ENCODE measurements around the gene CDH13.

DNA sequence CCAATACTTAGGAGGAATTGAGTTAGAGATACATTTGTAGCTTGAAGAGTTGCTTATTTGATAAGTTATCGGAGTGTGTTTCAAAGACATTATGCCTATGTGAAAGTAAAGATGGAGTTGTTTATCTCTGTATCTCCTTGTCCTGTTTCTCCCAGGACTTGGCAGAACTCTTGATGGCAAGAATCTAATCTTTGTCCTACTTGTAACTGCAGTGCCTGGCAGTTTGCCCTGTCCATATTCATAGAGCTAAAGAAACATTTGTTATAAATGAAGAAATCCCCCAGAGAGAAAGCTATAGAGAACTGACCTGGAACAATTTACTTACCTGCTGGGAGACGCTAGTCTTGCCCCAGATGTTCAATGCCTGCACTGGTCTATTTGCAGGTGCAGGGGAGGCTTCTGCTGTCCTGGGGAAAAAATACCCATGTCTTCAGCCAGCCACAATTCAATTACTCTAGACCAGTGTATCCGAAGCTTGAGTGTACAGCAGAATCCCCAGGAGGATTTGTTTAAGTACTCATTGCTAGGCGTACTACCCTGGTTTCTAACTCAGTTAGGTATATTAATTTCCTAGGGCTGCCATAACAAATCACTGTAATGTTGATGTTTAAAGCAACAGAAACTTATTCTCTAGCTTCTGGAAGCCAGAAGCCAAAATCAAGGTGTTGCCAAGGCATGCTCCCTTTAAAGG, 771.0 kb downstream of the CDH13 start:
- TF ChIP-seq, protein P1, sequence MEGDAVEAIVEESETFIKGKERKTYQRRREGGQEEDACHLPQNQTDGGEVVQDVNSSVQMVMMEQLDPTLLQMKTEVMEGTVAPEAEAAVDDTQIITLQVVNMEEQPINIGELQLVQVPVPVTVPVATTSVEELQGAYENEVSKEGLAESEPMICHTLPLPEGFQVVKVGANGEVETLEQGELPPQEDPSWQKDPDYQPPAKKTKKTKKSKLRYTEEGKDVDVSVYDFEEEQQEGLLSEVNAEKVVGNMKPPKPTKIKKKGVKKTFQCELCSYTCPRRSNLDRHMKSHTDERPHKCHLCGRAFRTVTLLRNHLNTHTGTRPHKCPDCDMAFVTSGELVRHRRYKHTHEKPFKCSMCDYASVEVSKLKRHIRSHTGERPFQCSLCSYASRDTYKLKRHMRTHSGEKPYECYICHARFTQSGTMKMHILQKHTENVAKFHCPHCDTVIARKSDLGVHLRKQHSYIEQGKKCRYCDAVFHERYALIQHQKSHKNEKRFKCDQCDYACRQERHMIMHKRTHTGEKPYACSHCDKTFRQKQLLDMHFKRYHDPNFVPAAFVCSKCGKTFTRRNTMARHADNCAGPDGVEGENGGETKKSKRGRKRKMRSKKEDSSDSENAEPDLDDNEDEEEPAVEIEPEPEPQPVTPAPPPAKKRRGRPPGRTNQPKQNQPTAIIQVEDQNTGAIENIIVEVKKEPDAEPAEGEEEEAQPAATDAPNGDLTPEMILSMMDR (IDR thresholded peaks at IDR 0.05; ENCODE audit: low read depth, low read length): no peak
- no peak for TF ChIP-seq EZH2phosphoT487 (IDR thresholded peaks at IDR 0.05; ENCODE audit: low read depth)

All from OCI-LY3 (cell line).